Activated CD4-positive, alpha-beta memory T cell treated with anti-CD3 and anti-CD28 coated beads, Interleukin-2, amount 10 ng/mL, durations not matched to agents 7 days and 5 days (primary cell): ENCODE measurements around the gene CATSPERZ. TPM values are rescaled to one million over a fixed set of nuclear protein-coding genes. Genes with fewer than 3 reads are reported as not detected.

Experiments
- CTCF ChIA-PET: fragments of 350-600 bp; sonication (Branson Sonifier 250); formaldehyde crosslinking; loops from one replicate; lab custom pipeline; 2021; ENCODE audit warnings: antibody characterized with exemption, inconsistent platforms; lab: Charles Lee
- POLR2A ChIA-PET: fragments of 350-600 bp; sonication (Branson Sonifier 250); formaldehyde crosslinking; loops from one replicate; lab custom pipeline; 2021; ENCODE audit warnings: antibody characterized with exemption; lab: Charles Lee
- DNase-seq: peaks from one replicate; pipeline ENCODE4 v3.0.0-alpha.2; 2020
- H3K27ac Mint-ChIP-seq: one replicate; pipeline ENCODE4 v1.8.0; 2021; ENCODE audit warnings: mild to moderate bottlenecking, mixed read lengths
- H3K27me3 Mint-ChIP-seq: one replicate; pipeline ENCODE4 v1.8.0; 2021; ENCODE audit warnings: mixed read lengths
- H3K36me3 Mint-ChIP-seq: one replicate; pipeline ENCODE4 v1.8.0; 2021; ENCODE audit warnings: low read depth, mixed read lengths
- H3K4me1 Mint-ChIP-seq: one replicate; pipeline ENCODE4 v1.8.0; 2021; ENCODE audit warnings: mixed read lengths
- H3K4me3 Mint-ChIP-seq: one replicate; pipeline ENCODE4 v1.8.0; 2021; ENCODE audit warnings: mild to moderate bottlenecking, mixed read lengths
- H3K9me3 Mint-ChIP-seq: one replicate; pipeline ENCODE4 v1.8.0; 2021; ENCODE audit warnings: mixed read lengths
- total RNA-seq, 2 experiments: library from RNA; stranded (reverse); gene quantifications; one replicate each; pipeline ENCODE4 v1.2.3, GENCODE V29; 2021

Gene CATSPERZ
- total RNA-seq, 2 experiments from 2014 or later = not detected

DNA sequence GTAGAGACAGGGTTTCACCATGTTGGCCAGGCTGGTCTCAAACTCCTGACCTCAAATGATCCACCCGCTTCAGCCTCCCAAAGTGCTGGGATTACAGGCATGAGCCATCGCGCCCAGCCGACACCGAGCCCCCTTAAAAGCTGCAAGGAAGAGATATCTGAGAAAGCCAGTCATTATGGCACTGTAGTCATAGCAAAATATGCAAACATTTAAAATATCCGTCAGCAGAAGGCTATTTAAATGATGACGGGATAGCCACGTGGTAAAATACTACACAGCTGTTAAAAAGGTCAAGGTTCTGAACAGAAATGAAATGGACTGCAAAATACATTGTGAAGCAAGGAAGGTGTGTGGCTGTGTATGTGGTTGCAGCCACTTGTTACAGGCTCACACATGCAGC lies 33.4 kb downstream of the CATSPERZ start:
- peaks cover 30% of the 10 kb centered on the region for H3K36me3 Mint-ChIP-seq
- no peak for DNase-seq
- POLR2A ChIA-PET = interaction anchor here (1.1 to 7.5 kb wide), 2 partner anchors 10 to 15 kb away, joined by 3 to 104 read pairs; partner anchors contain the start of genes PRDX5 and TRMT112
- H3K9me3 Mint-ChIP-seq = no peaks in the 10 kb centered on the region
- H3K4me1 Mint-ChIP-seq = peaks cover 57% of the 10 kb centered on the region
- H3K4me3 Mint-ChIP-seq = no peak overlapping the region
- no peaks in the 10 kb centered on the region for H3K27me3 Mint-ChIP-seq
- CTCF ChIA-PET = interaction anchor here (0.7 to 5.9 kb wide), 4 partner anchors 16 to 148 kb away, joined by 3 to 157 read pairs (median 3); partner anchors contain the start of genes ESRRA, PRDX5, STIP1 and TRMT112
- H3K27ac Mint-ChIP-seq = no peak overlapping the region

DNA sequence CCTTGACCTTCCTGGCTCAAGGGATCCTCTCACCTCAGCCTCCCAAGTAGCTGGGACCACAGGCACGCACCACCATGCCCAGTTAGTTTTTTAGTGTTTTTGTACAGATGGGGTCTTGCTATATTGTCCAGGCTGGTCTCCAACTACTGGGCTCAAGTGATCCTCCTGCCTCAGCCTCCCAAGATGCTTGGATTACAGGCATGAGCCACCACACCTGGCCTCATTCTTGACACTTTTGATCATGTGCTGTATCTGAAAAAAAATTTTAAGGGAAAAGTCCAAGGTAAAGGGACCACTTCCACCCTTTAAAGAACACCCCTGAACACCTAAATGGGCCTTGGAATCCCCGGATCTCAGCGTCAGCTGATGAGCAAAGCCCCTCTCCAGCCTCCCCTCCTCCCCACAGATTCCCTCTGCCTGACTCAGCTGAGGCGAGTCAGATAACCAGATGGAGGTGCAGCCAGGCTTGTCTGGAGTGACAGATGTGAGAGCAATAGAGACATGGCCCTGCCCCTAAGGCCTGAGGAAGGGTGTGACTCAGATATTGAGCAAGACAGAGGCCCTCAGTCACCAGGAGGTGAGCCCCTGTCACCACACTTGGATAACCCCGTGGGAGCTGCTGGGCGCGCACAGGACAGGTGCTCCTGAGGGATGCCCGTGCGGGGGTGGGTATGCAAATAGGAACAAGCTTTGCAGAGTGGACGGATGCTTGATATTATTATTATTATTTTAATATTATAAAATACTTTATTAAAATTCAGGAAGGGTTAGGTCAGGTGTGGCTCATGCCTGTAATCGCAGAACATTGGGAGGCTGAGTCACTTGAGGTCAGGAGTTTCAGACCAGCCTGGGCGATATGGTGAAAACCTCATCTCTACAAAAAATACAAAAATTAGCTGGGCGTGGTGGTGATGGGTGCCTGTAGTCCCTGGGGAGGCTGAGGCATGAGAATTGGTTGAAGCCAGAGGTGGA lies 34.9 kb downstream of the CATSPERZ start:
- ChIA-PET POLR2A (interaction anchor here (0.8 to 1.6 kb wide), 2 partner anchors 25 to 92 kb away, joined by 3 read pairs; no protein-coding TSS in a partner anchor), CTCF (interaction anchor here (0.6 to 1.5 kb wide), 6 partner anchors 17 to 34 kb away, joined by 3 to 6 read pairs (median 4); partner anchors contain the start of genes CATSPERZ, ESRRA and PRDX5)
- peaks cover 67% of the 10 kb centered on the region for H3K4me1 Mint-ChIP-seq
- no peaks in the 10 kb centered on the region for H3K9me3 Mint-ChIP-seq
- peak; percentile 52 for DNase-seq
- peak overlapping the region; percentile 85 for H3K27ac Mint-ChIP-seq
- no peak overlapping the region for H3K4me3 Mint-ChIP-seq
- H3K27me3 Mint-ChIP-seq = no peaks in the 10 kb centered on the region
- H3K36me3 Mint-ChIP-seq = peaks cover 41% of the 10 kb centered on the region

DNA sequence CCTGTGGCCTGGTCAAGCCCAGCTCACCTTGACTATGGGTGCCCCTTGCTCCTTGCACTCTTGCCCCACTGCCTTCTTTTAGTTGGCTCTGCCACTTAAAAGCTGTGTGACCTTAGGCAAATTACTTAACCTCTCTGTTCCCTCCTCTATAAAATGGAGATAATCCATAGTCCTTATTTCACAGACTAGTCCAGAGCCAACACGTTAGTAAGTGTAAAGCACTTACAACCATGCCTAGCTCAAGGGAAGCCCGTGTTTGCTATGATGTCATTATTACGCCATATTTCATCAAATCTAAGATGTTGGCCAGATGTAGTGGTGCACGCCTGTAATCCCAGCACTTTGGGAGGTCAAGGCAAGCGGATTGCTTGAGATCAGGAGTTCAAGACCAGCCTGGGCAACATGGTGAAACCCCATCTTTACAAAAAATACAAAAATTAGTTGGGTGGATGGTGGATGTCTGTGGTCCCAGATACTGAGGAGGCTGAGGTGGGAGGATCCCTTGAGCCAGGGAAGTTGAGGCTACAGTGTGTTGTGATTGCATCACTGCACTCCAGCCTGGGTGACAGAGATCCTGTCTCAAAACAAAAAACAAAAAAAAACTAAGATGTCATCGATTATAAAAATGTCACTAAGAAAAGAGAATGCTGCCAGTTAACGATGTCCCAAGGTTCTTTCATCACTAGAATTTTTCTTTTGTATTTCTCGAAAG lies 37.5 kb downstream of the CATSPERZ start:
- H3K4me3 Mint-ChIP-seq = no peak overlapping the region

DNA sequence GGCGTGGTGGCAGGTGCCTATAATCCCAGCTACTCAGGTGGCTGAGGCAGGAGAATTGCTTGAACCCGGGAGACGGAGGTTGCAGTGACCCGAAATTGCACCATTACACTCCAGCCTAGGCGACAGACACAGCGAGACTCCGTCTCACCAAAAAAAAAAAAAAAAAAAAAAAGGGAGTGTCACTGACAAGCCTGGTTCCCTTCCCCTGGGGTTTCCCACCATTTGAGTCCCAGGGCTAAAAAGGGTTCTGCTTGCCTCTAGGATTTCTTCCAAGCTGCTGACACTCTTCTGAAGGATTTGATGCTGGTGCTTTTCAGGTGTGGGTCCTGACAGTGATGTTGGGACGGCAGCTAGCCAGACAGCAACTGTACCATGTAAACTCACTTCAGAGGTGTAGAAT lies 38.6 kb downstream of the CATSPERZ start:
- Mint-ChIP-seq H3K27me3 (no peaks in the 10 kb centered on the region), H3K9me3 (no peaks in the 10 kb centered on the region), H3K4me3 (peak overlapping the region; percentile 92), H3K36me3 (peaks cover 50% of the 10 kb centered on the region), H3K27ac (peak overlapping the region; percentile 94), H3K4me1 (peaks cover 65% of the 10 kb centered on the region)
- DNase-seq = no peak
- ChIA-PET POLR2A (interaction anchor here (0.9 to 4.2 kb wide), 3 partner anchors 11 to 69 kb away, joined by 3 to 52 read pairs (median 3); partner anchors contain the start of genes PRDX5 and TRMT112), CTCF (interaction anchor here (1.0 to 7.4 kb wide), 2 partner anchors 18 to 21 kb away, joined by 3 to 70 read pairs; partner anchors contain the start of genes PRDX5 and TRMT112)

More for the DNA sequence above, 37.5 kb downstream of the CATSPERZ start:
- H3K9me3 Mint-ChIP-seq = no peaks in the 10 kb centered on the region
- H3K4me1 Mint-ChIP-seq = peaks cover 67% of the 10 kb centered on the region
- CTCF ChIA-PET = interaction anchor here (7.4 kb wide), 1 partner anchor 20 kb away, joined by 70 read pairs; the partner anchor contains the start of genes PRDX5 and TRMT112
- no peaks in the 10 kb centered on the region for H3K27me3 Mint-ChIP-seq
- peak overlapping the region; percentile 47 for H3K27ac Mint-ChIP-seq
- no peak for DNase-seq
- H3K36me3 Mint-ChIP-seq = peaks cover 54% of the 10 kb centered on the region
- POLR2A ChIA-PET = interaction anchor here (0.9 to 4.2 kb wide), 3 partner anchors 12 to 68 kb away, joined by 3 to 52 read pairs (median 3); partner anchors contain the start of genes PRDX5 and TRMT112

DNA sequence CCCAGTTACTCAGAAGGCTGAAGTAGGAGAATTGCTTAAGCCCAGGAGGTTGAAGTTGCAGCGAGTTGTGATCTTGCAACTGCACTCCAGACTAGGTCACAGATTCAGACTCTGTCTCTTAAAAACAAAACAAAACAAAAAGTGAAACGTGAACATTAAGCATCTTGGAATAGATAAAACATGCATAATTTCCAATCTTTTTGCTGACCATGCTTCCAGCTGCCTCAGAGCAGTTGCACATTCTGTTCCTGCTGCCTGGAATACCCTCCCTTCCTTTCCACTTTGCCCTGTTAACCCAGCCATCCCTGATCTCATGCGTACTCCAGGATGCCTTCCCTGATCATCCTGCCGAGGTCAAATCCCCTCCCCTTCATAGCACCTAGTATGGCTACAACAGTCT lies 39.1 kb downstream of the CATSPERZ start:
- H3K27me3 Mint-ChIP-seq = no peaks in the 10 kb centered on the region
- no peak for DNase-seq
- no peaks in the 10 kb centered on the region for H3K9me3 Mint-ChIP-seq
- H3K27ac Mint-ChIP-seq = peak overlapping the region; percentile 94
- CTCF ChIA-PET = interaction anchor here (1.0 to 7.4 kb wide), 2 partner anchors 17 to 22 kb away, joined by 3 to 70 read pairs; partner anchors contain the start of genes PRDX5 and TRMT112
- peaks cover 63% of the 10 kb centered on the region for H3K4me1 Mint-ChIP-seq
- POLR2A ChIA-PET = interaction anchor here (1.0 to 4.2 kb wide), 6 partner anchors 7 to 34 kb away, joined by 4 to 52 read pairs (median 10); partner anchors contain the start of genes ESRRA, PRDX5 and TRMT112
- H3K36me3 Mint-ChIP-seq = peaks cover 49% of the 10 kb centered on the region
- peak overlapping the region; percentile 92 for H3K4me3 Mint-ChIP-seq

DNA sequence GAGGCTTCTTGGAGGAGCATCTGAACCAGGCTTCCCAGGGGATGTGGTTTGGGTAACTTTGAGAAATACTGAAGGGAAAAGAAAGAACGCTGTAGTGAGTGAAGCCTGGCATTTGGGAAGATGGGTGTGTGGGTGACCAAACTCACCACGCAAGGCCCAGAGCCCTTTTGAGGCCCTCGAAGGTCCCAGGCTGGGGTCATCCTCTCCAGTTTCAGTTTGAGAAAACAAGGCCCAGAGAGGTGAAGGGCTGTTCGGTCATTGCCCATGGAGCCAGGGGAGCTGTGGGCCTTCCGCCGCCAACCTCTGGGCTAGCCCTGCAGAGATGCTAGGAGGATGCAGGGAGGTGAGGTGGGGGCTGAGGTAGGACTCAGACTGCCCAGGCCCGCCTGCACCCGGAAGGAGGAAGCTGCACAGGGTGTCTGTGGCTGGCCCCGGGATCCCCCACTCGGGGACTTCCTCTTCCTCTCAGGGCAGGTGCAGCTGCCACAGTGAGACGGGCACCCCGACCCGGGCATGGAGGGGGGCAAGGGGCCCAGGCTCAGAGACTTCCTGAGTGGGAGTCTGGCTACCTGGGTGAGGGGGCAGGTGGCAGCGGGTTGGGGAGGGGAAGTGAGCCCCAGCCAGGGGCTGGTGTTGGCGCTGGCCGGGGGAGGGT lies 39.7 kb downstream of the CATSPERZ start, which contains the start of gene CCDC88B:
Gene CCDC88B, plus strand, starts transcription at position 451 of the 655 bp plus-strand sequence. Its CDS starts 63 bp downstream, at position 514.
- peak; percentile 91 for DNase-seq
- H3K9me3 Mint-ChIP-seq = no peaks in the 10 kb centered on the region
- POLR2A ChIA-PET = interaction anchor here (0.6 to 4.2 kb wide), 10 partner anchors 8 to 135 kb away, joined by 3 to 52 read pairs (median 6); partner anchors contain the start of genes ESRRA, PRDX5 and TRMT112
- peak within 1 kb of the TSS; percentile 92 for H3K4me3 Mint-ChIP-seq
- no peaks in the 10 kb centered on the region for H3K27me3 Mint-ChIP-seq
- peaks cover 44% of the 10 kb centered on the region for H3K36me3 Mint-ChIP-seq
- CTCF ChIA-PET = interaction anchor here (1.5 to 7.4 kb wide), 3 partner anchors 8 to 22 kb away, joined by 6 to 70 read pairs (median 41); partner anchors contain the start of genes PRDX5 and TRMT112
- H3K4me1 Mint-ChIP-seq = peaks cover 62% of the 10 kb centered on the region
- peak within 1 kb of the TSS; percentile 94 for H3K27ac Mint-ChIP-seq

DNA sequence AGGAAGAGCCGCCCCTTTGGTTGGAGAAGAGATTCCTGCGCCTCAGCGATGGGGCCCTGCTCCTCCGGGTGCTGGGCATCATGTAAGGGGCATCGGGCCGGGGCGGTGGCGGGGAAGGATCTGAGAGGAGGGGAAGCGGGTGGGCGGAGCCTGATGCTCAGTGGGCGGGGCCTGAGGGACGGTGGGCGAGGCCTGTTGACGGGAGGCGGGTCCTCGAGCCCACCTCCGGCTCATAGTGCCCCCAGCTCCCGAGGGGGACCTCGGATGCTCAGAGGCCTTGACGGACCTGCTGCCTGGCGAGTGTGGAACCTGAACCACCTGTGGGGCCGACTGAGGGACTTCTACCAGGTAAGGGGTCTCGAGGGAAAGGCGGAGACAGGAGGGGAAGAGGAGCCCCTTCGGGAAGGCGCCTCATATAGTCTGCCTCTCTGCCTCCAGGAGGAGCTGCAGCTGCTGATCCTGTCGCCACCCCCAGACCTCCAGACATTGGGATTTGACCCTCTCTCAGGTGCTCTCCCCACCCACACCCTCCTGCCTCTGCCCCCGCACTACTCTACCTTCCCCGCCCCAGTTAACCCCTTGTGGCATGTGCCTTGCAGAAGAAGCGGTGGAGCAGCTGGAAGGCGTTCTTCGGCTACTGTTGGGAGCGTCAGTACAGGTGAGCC lies 40.6 kb downstream of the CATSPERZ start:
- Mint-ChIP-seq H3K27me3 (no peaks in the 10 kb centered on the region), H3K27ac (peak overlapping the region; percentile 94), H3K9me3 (no peaks in the 10 kb centered on the region), H3K4me3 (peak overlapping the region; percentile 92), H3K4me1 (peaks cover 61% of the 10 kb centered on the region), H3K36me3 (peaks cover 46% of the 10 kb centered on the region)
- ChIA-PET CTCF (interaction anchor here (0.6 to 7.4 kb wide), 6 partner anchors 9 to 39 kb away, joined by 3 to 70 read pairs (median 6); partner anchors contain the start of genes PRDX5 and TRMT112), POLR2A (interaction anchor here (0.6 to 4.2 kb wide), 5 partner anchors 9 to 136 kb away, joined by 4 to 52 read pairs (median 13); partner anchors contain the start of genes PRDX5 and TRMT112)
- peak; percentile 84 for DNase-seq

DNA sequence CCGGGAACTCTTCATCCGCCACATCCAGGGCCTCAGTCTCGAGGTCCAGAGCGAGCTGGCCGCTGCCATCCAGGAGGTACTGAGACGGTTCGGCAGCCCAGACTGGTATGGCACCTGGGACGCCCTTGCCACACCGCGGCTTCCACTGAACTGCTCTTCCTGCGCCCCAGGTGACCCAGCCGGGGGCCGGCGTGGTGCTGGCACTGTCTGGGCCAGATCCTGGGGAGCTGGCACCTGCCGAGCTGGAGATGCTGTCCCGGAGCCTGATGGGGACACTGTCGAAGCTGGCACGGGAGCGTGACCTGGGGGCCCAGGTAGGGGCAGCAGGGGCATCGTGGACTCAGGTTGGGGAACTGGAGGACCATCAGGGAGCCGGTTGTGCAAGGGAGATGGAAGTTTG lies 41.3 kb downstream of the CATSPERZ start:
- no peak for DNase-seq
- H3K27ac Mint-ChIP-seq = peak overlapping the region; percentile 16
- peaks cover 62% of the 10 kb centered on the region for H3K4me1 Mint-ChIP-seq
- ChIA-PET CTCF (interaction anchor here (0.6 to 7.4 kb wide), 7 partner anchors 10 to 40 kb away, joined by 3 to 70 read pairs (median 6); partner anchors contain the start of genes PRDX5 and TRMT112), POLR2A (interaction anchor here (1.6 to 4.2 kb wide), 5 partner anchors 10 to 136 kb away, joined by 7 to 52 read pairs (median 13); partner anchors contain the start of genes PRDX5 and TRMT112)
- no peaks in the 10 kb centered on the region for H3K27me3 Mint-ChIP-seq
- peaks cover 47% of the 10 kb centered on the region for H3K36me3 Mint-ChIP-seq
- H3K9me3 Mint-ChIP-seq = no peaks in the 10 kb centered on the region
- H3K4me3 Mint-ChIP-seq = peak overlapping the region; percentile 92

DNA sequence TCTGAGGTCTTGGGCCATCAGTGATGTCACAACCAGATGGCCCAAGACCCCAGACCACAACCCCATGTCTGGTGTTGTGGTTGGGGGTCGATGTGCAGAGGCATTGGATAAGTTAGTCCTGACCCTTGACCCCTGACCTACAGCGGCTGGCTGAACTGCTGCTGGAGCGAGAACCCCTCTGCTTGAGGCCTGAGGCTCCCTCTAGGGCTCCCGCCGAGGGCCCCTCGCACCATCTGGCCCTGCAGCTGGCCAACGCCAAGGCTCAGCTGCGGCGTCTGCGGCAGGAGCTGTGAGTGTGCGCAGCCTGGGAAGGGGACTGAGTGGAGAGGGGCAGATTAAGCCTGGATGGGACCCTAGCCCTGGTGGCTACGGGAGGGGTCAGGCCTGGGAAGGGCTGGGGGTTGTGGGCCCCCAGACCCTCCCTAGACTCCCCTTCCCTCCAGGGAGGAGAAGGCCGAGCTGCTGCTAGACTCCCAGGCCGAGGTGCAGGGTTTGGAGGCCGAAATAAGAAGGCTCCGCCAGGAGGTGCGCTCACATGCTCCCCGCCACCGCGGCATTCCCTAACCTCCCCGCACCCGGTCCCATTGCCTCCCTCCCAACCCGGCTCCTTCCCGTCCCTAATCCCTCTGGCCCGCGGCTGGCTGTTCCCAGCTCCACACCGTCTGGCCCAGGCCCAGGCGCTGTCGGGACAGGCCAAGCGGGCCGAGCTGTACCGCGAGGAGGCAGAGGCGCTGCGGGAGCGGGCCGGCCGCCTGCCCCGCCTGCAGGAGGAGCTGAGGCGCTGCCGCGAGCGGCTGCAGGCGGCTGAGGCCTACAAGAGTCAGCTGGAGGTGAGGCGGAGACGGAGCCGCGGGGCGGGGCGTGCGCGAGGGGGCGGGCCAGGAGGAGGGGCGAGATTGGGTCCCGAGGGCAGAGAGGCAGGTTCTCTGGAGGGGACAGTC lies 42.0 kb downstream of the CATSPERZ start:
- ChIA-PET POLR2A (interaction anchor here (0.5 to 2.7 kb wide), 10 partner anchors 9 to 1165 kb away, joined by 3 to 23 read pairs (median 4); partner anchors contain the start of genes PRDX5, RASGRP2 and TRMT112), CTCF (interaction anchor here (0.6 to 7.4 kb wide), 14 partner anchors 11 to 474 kb away, joined by 3 to 70 read pairs (median 4); partner anchors contain the start of genes ESRRA, PRDX5 and TRMT112)
- peaks cover 47% of the 10 kb centered on the region for H3K36me3 Mint-ChIP-seq
- no peak overlapping the region for H3K27ac Mint-ChIP-seq
- DNase-seq = peak; percentile 95
- no peaks in the 10 kb centered on the region for H3K27me3 Mint-ChIP-seq
- peak overlapping the region; percentile 54 for H3K4me3 Mint-ChIP-seq
- H3K4me1 Mint-ChIP-seq = peaks cover 62% of the 10 kb centered on the region
- H3K9me3 Mint-ChIP-seq = no peaks in the 10 kb centered on the region
